Mesenchymal stem cell (in vitro differentiated cells and primary cell): ENCODE measurements around the gene MFN2.
A peak's percentile ranks its signal among the peaks of the same experiment; 100 is the strongest.

Experiments used
- DNase-seq: peaks from one replicate; pipeline ENCODE4 v3.0.0-alpha.2; 2013
- H2AFZ ChIP-seq: one replicate; pipeline ENCODE4 v1.6.1; 2013; ENCODE audit warnings: low read depth, mild to moderate bottlenecking, control low read depth, inconsistent platforms, low read length, moderate library complexity
- H2AK5ac ChIP-seq: 2 replicates; pipeline ENCODE4 v1.6.1; 2013; ENCODE audit warnings: low read length, moderate library complexity, mild to moderate bottlenecking, inconsistent platforms; ENCODE audit not compliant: severe bottlenecking
- H2BK120ac ChIP-seq: one replicate; pipeline ENCODE4 v1.6.1; 2013; ENCODE audit warnings: low read depth, mild to moderate bottlenecking, inconsistent platforms, low read length, moderate library complexity
- H2BK12ac ChIP-seq, 2 experiments: one replicate each; pipeline ENCODE4 v1.6.1; 2013; ENCODE audit warnings: inconsistent platforms in 2 of 2, low read length in 2 of 2, mild to moderate bottlenecking in 2 of 2, moderate library complexity in 2 of 2, control low read depth in 1 of 2
- H2BK15ac ChIP-seq: one replicate; pipeline ENCODE4 v1.6.1; 2013; ENCODE audit warnings: mild to moderate bottlenecking, low read depth, inconsistent platforms; ENCODE audit not compliant: poor library complexity, severe bottlenecking
- H2BK5ac ChIP-seq: 2 replicates; pipeline ENCODE4 v1.6.1; 2013; ENCODE audit warnings: low read depth, mild to moderate bottlenecking, low read length, control low read depth, inconsistent platforms; ENCODE audit not compliant: poor library complexity, severe bottlenecking
- H3K14ac ChIP-seq, 2 experiments: one replicate each; pipeline ENCODE4 v1.6.1; 2013; ENCODE audit warnings: inconsistent platforms in 2 of 2, low read length in 2 of 2, control low read depth in 1 of 2, mild to moderate bottlenecking in 1 of 2, moderate library complexity in 1 of 2
- H3K18ac ChIP-seq, 2 experiments: one replicate each; pipeline ENCODE4 v1.6.1; 2013; ENCODE audit warnings: inconsistent platforms in 2 of 2, low read length in 2 of 2, control low read depth in 1 of 2, low read depth in 1 of 2, mild to moderate bottlenecking in 1 of 2
- H3K23ac ChIP-seq, 2 experiments: one replicate each; pipeline ENCODE4 v1.6.1; 2013; ENCODE audit warnings: inconsistent platforms in 2 of 2, low read length in 2 of 2, mild to moderate bottlenecking in 2 of 2, moderate library complexity in 2 of 2, control low read depth in 1 of 2
- H3K27ac ChIP-seq: 2 replicates; pipeline ENCODE4 v1.5.1; 2013; ENCODE audit warnings: mild to moderate bottlenecking, moderate library complexity, low read length, control low read depth, inconsistent platforms; ENCODE audit not compliant: poor library complexity, severe bottlenecking
- H3K27me3 ChIP-seq, 2 experiments: 2 replicates each; pipeline versions ENCODE4 v1.6.1 to v1.7.0; 2013; ENCODE audit warnings: low read length in 2 of 2, mild to moderate bottlenecking in 2 of 2, moderate library complexity in 2 of 2, control low read depth in 1 of 2, inconsistent platforms in 1 of 2; ENCODE audit not compliant: control insufficient read depth in 1 of 2, insufficient read depth in 1 of 2
- H3K36me3 ChIP-seq, 2 experiments: 2 replicates each; pipeline versions ENCODE4 v1.6.1 to v1.7.0; 2013; ENCODE audit warnings: low read length in 2 of 2, control low read depth in 1 of 2, inconsistent platforms in 1 of 2, low read depth in 1 of 2, mild to moderate bottlenecking in 1 of 2; ENCODE audit not compliant: insufficient read depth in 2 of 2, control insufficient read depth in 1 of 2
- H3K4ac ChIP-seq, 2 experiments: one replicate each; pipeline ENCODE4 v1.6.1; 2013; ENCODE audit warnings: inconsistent platforms in 2 of 2, low read length in 2 of 2, mild to moderate bottlenecking in 2 of 2, moderate library complexity in 2 of 2, control low read depth in 1 of 2, low read depth in 1 of 2
- H3K4me1 ChIP-seq: 2 replicates; pipeline ENCODE4 v1.6.1; 2013; ENCODE audit warnings: low read depth, low read length, control low read depth; ENCODE audit not compliant: control insufficient read depth, insufficient read depth
- H3K4me2 ChIP-seq: 2 replicates; pipeline ENCODE4 v1.6.1; 2013; ENCODE audit warnings: low read length, mild to moderate bottlenecking, inconsistent platforms; ENCODE audit not compliant: poor library complexity, severe bottlenecking
- H3K4me3 ChIP-seq, 2 experiments: 2 replicates each; pipeline versions ENCODE4 v1.5.1 to v1.7.0; 2013; ENCODE audit warnings: low read length in 2 of 2, mild to moderate bottlenecking in 2 of 2, control low read depth in 1 of 2, low read depth in 1 of 2; ENCODE audit not compliant: insufficient read depth in 1 of 2
- H3K79me1 ChIP-seq: replicated peaks from 2 replicates; pipeline ENCODE4 v1.6.1; 2013; ENCODE audit warnings: mild to moderate bottlenecking, control low read depth, low read length, inconsistent platforms; ENCODE audit not compliant: poor library complexity, severe bottlenecking
- H3K9ac ChIP-seq: 2 replicates; pipeline ENCODE4 v1.7.0; 2013; ENCODE audit warnings: mild to moderate bottlenecking, low read length, moderate library complexity
- H3K9me3 ChIP-seq: 2 replicates; pipeline ENCODE4 v1.7.0; 2013; ENCODE audit warnings: mild to moderate bottlenecking, low read length; ENCODE audit not compliant: control insufficient read depth
- H4K8ac ChIP-seq: one replicate; pipeline ENCODE4 v1.6.1; 2013; ENCODE audit warnings: inconsistent platforms, mild to moderate bottlenecking, low read length, moderate library complexity
- H4K91ac ChIP-seq: one replicate; pipeline ENCODE4 v1.6.1; 2013; ENCODE audit warnings: mild to moderate bottlenecking, low read length, inconsistent platforms
- WGBS: methylation state at CpG from one replicate; pipeline ENCODE4 v1.1.7; 2013; ENCODE audit warnings: mixed read lengths; 5-methylcytosine and 5-hydroxymethylcytosine counted together

Gene MFN2

DNA sequence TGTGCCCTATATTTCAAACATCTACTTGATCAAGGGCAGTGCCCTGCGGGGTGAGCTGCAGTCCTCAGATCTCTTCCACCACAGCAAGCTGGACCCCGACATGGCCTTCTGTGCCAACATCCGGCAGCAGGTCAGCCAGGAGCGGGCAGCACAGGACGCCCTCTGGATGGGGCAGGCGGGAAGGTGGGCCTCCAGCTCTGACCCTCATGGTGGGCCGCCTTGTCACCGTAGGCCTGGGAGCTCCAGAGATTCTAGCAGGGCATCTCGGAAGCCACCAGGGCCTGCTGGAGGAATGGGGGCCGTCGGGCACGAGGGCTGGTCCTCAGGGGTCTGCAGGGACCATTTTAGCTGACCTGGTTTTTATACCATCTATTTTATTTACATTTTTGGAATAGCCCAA, 15.6 kb upstream of the MFN2 start:
- no peak overlapping the region for H2BK120ac ChIP-seq
- H3K79me1 ChIP-seq = peaks cover 1% of the 10 kb centered on the region
- H2BK12ac ChIP-seq = no peak overlapping the region
- H3K9ac ChIP-seq = no peak overlapping the region
- no peak overlapping the region for H3K27ac ChIP-seq
- DNase-seq = no peak
- WGBS = 95% methylated on average over 12 of the region's 12 CpGs
- H3K18ac ChIP-seq = no peak overlapping the region
- no peak overlapping the region for H4K8ac ChIP-seq
- peaks cover 50 to 68% of the 10 kb centered on the region in 2 experiments for H3K36me3 ChIP-seq
- H2AK5ac ChIP-seq = no peak overlapping the region
- no peak overlapping the region for H3K23ac ChIP-seq
- no peak overlapping the region for H2AFZ ChIP-seq
- H3K14ac ChIP-seq = no peak overlapping the region
- peaks cover 5% of the 10 kb centered on the region for H3K4me1 ChIP-seq
- H3K4me2 ChIP-seq = no peak overlapping the region
- H3K4me3 ChIP-seq = no peak overlapping the region
- no peaks in the 10 kb centered on the region for H3K27me3 ChIP-seq
- H3K4ac ChIP-seq = no peak overlapping the region
- H2BK15ac ChIP-seq = no peak overlapping the region
- no peak overlapping the region for H4K91ac ChIP-seq
- no peaks in the 10 kb centered on the region for H3K9me3 ChIP-seq
- no peak overlapping the region for H2BK5ac ChIP-seq

DNA sequence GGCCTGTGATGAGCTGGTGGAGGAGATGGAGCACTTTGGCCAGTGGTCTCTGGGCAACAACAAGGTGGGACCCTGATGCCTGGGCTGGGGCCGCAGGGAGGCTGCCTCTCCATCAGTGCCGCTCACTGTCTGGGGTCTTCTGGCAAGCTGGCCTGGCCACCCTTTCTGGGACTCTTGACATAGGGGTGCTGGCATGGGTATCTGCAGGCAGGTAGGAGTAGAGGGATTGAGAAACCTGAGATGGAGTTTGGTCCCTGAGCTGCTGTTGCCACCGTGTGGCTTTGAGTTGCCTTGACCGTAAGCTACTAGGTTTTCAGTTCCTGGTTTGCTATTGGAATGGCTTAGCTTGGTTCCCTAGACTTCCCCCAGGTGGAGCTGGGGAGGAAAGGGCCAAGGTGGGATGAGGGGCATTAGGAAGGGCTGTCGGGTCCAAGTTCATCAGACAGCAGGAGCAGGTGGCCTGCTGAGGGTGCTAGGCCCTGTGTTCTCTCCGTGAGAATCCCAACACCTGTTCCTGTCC, 13.2 kb upstream of the MFN2 start:
- peaks cover 46 to 66% of the 10 kb centered on the region in 2 experiments for H3K36me3 ChIP-seq
- no peaks in the 10 kb centered on the region for H3K4me1 ChIP-seq
- no peak overlapping the region for H3K4me3 ChIP-seq
- no peak overlapping the region for H2BK5ac ChIP-seq
- H2BK120ac ChIP-seq = no peak overlapping the region
- no peak overlapping the region for H2BK12ac ChIP-seq
- H3K14ac ChIP-seq = no peak overlapping the region
- no peaks in the 10 kb centered on the region for H3K9me3 ChIP-seq
- H2BK15ac ChIP-seq = no peak overlapping the region
- no peak overlapping the region for H3K23ac ChIP-seq
- no peak overlapping the region for H3K4ac ChIP-seq
- H4K91ac ChIP-seq = no peak overlapping the region
- H3K79me1 ChIP-seq = peaks cover 1% of the 10 kb centered on the region
- no peak overlapping the region for H3K18ac ChIP-seq
- H3K27me3 ChIP-seq = no peaks in the 10 kb centered on the region
- DNase-seq = peak; percentile 30
- H2AK5ac ChIP-seq = no peak overlapping the region
- WGBS = 58% methylated on average over 5 of the region's 6 CpGs
- H2AFZ ChIP-seq = no peak overlapping the region
- no peak overlapping the region for H3K9ac ChIP-seq
- H3K4me2 ChIP-seq = no peak overlapping the region
- H3K27ac ChIP-seq = no peak overlapping the region
- no peak overlapping the region for H4K8ac ChIP-seq

DNA sequence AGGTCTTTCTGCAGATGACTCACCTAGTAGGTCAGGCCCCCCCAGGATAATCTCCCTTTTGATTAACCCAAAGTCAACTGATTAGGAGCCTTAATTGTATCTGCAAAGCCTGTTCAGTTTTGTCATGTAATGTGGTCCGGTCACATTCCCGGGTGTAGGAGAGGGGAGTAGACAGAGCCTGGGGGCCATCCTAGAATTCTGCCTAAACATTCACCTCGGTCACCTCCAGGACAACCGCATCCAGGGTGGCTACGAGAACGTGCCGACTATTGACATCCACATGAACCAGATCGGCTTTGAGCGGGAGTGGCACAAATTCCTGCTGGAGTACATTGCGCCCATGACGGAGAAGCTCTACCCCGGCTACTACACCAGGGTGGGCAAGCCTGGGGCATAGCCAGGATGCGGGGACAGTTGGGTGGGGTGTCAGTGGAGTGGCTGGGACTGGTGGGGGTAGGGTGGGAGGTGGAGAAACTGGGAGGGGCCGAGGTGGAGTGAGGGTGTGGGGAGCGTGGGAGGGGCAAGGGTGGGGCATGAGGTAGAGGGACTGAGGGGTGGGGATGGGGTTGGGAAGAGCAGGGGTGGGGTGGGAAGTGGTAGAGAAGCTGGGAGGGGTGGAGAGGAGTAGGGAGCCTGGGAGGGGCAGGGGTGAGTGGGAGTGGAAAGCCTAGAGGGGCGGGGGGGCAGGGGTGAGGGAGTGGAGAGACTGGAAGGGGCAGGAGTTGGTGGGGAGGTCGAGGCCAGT, 9.6 kb upstream of the MFN2 start:
- over 99% methylated on average over 15 of the region's 17 CpGs for WGBS
- H3K4me3 ChIP-seq = no peak overlapping the region

DNA sequence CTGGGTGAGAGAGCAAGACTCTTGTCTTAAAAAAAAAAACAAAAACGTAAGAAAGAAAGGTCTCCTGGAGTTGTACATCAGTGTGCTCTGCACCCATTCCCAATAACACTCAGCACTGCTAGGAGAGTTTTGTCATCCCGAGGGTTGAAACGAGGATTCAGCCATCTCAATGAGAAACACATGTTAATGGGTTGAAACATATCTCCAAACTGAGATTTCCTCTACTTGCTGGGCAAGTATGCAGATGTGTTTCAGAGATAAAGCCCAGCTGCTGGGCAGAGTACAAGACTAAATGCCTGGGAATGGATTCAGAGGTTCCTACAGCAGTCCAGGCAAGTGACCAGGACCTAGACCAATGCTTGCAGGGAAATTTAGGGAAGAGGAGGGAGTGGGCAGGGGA, 2.6 kb upstream of the MFN2 start:
- Histone ChIP-seq H3K18ac (no peak overlapping the region), H3K23ac (no peak overlapping the region), H3K36me3 (peaks cover 29 to 34% of the 10 kb centered on the region in 2 experiments), H2BK120ac (no peak overlapping the region), H3K27me3 (no peaks in the 10 kb centered on the region), H2AFZ (no peak overlapping the region), H4K91ac (no peak overlapping the region), H3K9me3 (no peaks in the 10 kb centered on the region), H3K9ac (no peak overlapping the region), H3K79me1 (peaks cover 10% of the 10 kb centered on the region), H2AK5ac (no peak overlapping the region), H2BK12ac (no peak overlapping the region), H3K4me3 (no peak overlapping the region), H4K8ac (no peak overlapping the region), H3K14ac (no peak overlapping the region), H3K4ac (no peak overlapping the region), H2BK5ac (no peak overlapping the region), H3K27ac (no peak overlapping the region), H2BK15ac (no peak overlapping the region), H3K4me1 (peaks cover 13% of the 10 kb centered on the region), H3K4me2 (no peak overlapping the region)
- WGBS = 92% methylated on average over 2 of the region's 3 CpGs
- DNase-seq = no peak

More for the DNA sequence above, 9.6 kb upstream of the MFN2 start:
- Histone ChIP-seq H2BK15ac (no peak overlapping the region), H3K36me3 (peaks cover 42 to 68% of the 10 kb centered on the region in 2 experiments), H4K91ac (no peak overlapping the region), H3K27ac (no peak overlapping the region), H4K8ac (no peak overlapping the region), H3K14ac (no peak overlapping the region), H3K23ac (no peak overlapping the region), H2AFZ (no peak overlapping the region), H3K27me3 (no peaks in the 10 kb centered on the region), H3K18ac (no peak overlapping the region), H2BK12ac (no peak overlapping the region), H2BK120ac (no peak overlapping the region), H2BK5ac (no peak overlapping the region), H3K79me1 (peaks cover 1% of the 10 kb centered on the region), H3K9me3 (no peaks in the 10 kb centered on the region), H3K9ac (no peak overlapping the region), H3K4me1 (no peaks in the 10 kb centered on the region), H3K4me2 (no peak overlapping the region), H2AK5ac (no peak overlapping the region), H3K4ac (no peak overlapping the region)
- DNase-seq = no peak
